Choroid plexus epithelial cell (primary cell): ENCODE measurements around the gene DPYD.

ENCODE experiments used
- DNase-seq: peaks from one replicate; pipeline ENCODE4 v3.0.0-alpha.2; 2010; ENCODE audit warnings: low read depth
- H3K4me3 ChIP-seq: 2 replicates; pipeline ENCODE4 v1.5.1; 2011; ENCODE audit warnings: low read depth, mild to moderate bottlenecking, control low read depth, low read length, moderate library complexity
- CTCF ChIP-seq: conservative IDR thresholded peaks from 2 replicates; pipeline ENCODE4 v1.5.1; 2011; ENCODE audit warnings: low read depth, mild to moderate bottlenecking, control low read depth, inconsistent platforms, low read length, moderate library complexity

DPYD gene

DNA sequence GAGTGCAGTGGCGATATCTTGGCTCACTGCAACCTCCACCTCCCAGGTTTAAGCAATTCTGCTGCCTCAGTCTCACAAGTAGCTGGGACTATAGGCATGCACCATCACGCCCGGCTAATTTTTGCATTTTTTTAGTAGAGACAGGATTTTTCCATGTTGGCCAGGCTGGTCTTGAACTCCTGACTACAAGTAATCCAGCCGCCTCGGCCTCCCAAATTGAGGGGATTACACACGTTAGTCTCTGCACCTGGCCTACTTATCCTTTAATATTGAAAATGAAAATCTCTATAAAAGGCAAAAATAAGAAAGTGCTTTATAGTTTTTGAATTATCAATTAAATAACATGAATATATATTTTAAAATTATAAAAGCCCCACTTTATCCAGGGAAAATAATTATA lies 190.6 kb downstream of the DPYD start:
- no peak overlapping the region for H3K4me3 ChIP-seq
- no peak for TF ChIP-seq CTCF
- no peak for DNase-seq

GRCh38 chr1:97728436-97728835 lies 192.4 kb downstream of the DPYD start:
- TF ChIP-seq CTCF: no peak
- no peak overlapping the region for H3K4me3 ChIP-seq
- no peak for DNase-seq

DNA sequence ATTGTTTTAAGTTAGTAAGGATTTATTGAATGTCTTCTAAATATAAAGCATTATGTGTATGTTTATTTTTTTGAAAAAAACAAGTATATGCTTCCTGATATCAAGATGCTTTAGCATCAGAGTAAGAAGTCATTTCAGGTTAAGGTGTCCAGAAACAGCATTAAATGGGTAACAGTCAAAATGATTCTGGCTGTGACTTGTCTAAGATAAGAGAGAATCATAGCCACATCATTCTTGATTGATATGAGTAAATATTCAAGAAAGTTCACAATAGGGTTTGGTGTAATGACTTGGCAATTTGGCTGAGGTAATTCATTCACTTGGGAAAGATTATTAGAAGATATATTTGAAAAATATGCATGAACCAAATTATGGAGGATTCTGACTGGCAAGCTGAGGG lies 193.8 kb downstream of the DPYD start:
- DNase-seq: no peak
- no peak for TF ChIP-seq CTCF
- no peak overlapping the region for H3K4me3 ChIP-seq

DNA sequence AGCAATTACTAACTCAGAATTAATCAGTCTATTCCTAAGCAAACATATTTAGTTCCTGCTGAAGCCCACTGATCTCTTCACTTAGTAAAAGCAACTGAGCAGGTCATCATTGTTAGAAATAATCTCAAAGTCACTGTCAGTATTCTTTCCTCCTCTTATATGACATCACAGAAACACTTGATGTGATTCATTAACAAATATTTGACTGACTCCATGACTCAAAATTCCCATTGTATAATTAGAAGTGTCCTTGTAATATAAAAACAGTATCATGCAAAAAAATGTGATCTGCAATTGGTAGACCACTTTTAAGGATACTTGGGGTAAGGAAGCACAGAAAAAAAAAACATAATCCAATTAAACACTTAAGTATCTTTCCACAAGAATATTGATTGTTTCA lies 194.4 kb downstream of the DPYD start:
- DNase-seq: no peak
- no peak overlapping the region for H3K4me3 ChIP-seq
- TF ChIP-seq CTCF: no peak

DNA sequence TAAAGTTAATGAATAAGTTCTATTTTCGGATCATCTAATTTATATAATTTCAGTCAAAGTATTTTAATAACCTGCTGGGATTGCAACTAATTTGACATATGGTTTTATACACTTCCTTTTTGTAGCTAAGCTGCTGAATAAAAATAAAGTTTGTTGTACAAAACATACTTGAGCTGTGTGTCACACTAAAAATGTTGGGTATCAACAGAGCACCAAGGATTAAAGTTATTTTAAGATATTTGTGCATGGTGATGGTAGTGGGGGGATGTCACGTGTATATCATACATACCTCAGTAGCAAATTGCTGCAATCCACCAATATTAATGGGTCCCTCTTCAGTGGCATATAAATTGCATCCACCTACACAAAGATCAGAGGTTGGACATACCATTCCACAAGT lies 199.6 kb downstream of the DPYD start:
- DNase-seq: peak; percentile 30
- TF ChIP-seq CTCF: no peak
- H3K4me3 ChIP-seq: no peak overlapping the region

- H3K4me3 ChIP-seq: no peak overlapping the region
- TF ChIP-seq CTCF: no peak
- no peak for DNase-seq
Measured at GRCh38 chr1:97712980-97713379, 207.9 kb downstream of the DPYD start.

GRCh38 chr1:97711858-97712257 lies 209.0 kb downstream of the DPYD start:
- no peak for TF ChIP-seq CTCF
- H3K4me3 ChIP-seq: no peak overlapping the region
- DNase-seq: no peak
